ENCODE data around the gene HOXC13.

Gene HOXC13

DNA sequence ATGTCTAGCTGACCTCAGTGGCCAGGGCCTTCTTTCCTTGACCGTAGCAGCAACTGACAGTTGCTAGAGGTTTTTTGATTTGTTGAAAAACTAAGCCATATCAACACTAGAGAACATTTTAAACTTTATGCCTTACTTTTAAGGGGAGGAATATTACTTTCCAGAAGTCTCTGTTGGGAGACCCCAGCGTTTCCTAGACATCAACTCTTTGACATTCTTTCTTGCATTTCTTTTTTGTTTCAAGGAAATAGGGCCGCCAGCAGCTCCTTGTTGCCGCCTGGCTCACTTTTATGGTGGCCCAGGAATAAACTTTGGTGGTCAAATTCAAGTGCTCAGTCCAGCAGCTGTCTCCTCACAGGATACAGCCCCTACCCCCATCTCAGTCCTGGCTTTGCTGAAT, 31.8 kb downstream of the HOXC13 start:
- DNase-seq (ENCODE audit: low spot score) = no peak

- DNase-seq (ENCODE audit: low spot score) = no peak
These were observed 32.5 kb downstream of the HOXC13 start for GRCh38 chr12:53971129-53971528.

GRCh38 chr12:53971686-53972085, 33.1 kb downstream of the HOXC13 start:
- DNase-seq (ENCODE audit: low spot score) = no peak

GRCh38 chr12:53972152-53972702, 33.6 kb downstream of the HOXC13 start:
- peak; percentile 63 for DNase-seq (ENCODE audit: low spot score)

DNA sequence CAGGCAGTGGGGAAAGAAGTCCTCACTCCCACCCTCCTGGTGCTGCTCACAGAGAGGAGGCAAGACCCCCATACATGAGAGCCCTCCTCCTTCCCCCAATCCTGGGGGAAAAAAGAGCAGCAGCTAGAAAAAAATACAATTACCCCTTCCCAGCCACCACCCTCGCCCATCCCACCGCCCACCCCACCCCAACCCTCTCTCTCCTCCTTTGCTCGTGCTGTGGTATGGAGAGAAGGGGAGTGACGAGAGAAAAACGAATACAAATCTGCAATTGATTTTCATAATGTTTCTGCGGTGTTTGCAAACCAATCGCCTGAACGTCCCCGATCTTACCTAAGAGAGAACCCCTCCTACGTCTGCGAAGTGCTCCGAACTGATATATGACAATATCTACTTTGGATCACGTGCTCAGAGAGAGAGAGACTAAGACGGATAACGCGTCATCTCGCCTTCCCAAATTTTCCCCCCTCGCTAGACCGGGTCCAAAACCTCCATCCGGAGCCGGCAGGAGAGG, 34.1 kb downstream of the HOXC13 start, which contains the start of gene HOXC11:
Gene HOXC11, plus strand, starts transcription at position 405 of the 514 bp plus-strand sequence. CDS start 116 bp downstream, outside the sequence.
- DNase-seq (ENCODE audit: low spot score) = no peak

GRCh38 chr12:53973236-53974042, 34.8 kb downstream of the HOXC13 start:
- DNase-seq (ENCODE audit: low spot score) = peak; percentile 60

- peak; percentile 68 for DNase-seq (ENCODE audit: low spot score)
These were observed 35.7 kb downstream of the HOXC13 start, which contains the start of gene HOTAIR for GRCh38 chr12:53974084-53975063. Gene HOTAIR, minus strand, starts transcription at chr12:53974954.

DNA sequence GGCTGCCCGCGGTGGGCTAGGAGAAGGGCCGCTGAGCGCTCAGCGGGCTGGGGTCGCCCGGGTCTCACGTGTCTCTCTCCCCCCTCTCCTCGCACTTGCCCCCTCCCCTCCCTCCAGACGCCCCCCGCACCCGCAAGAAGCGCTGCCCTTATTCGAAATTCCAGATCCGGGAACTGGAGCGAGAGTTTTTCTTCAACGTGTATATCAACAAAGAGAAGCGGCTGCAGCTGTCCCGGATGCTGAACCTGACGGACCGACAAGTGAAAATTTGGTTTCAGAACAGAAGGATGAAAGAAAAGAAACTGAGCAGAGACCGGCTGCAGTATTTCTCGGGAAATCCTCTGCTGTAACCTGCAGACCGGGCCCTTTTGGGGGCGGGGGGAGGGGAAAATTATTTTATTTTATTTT, 36.4 kb downstream of the HOXC13 start:
- no peak for DNase-seq (ENCODE audit: low spot score)

DNA sequence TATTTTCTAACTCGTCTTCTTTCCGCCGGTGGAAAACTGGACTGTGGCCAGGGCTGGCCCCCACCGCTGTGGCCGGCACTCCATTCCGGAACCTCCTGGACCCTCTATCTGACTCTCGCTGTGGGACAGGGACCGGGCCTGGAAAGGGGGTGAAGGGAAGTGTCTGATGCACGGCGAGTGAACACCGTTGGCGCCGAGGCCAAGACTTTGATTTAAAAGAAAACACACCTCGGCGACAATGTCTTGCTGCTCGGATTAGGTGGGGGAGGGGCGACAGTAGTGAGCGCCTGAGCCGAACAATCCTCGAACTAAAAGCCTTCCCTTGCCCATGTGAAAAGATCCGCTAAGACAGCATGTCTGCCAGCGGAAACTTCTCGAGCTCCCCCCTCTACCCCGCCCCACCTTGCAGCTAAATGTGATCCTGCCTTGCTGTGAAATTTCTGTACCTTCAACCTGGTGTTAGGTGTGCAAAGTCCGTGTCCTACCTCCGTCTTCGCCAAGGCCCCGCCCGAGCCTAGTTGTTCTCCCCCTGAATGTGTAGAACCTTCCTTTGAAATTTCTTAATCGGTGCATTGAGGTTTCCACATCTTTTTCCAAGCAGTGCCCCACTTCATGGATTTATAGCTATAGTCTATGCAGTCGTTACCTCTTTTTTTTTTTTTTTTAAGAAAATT, 37.0 kb downstream of the HOXC13 start:
- DNase-seq (ENCODE audit: low spot score) = no peak

GRCh38 chr12:53976172-53976822, 37.7 kb downstream of the HOXC13 start:
- DNase-seq (ENCODE audit: low spot score) = no peak

GRCh38 chr12:53976823-53977595, 38.4 kb downstream of the HOXC13 start:
- no peak for DNase-seq (ENCODE audit: low spot score)

GRCh38 chr12:53977596-53978445, 39.2 kb downstream of the HOXC13 start:
- no peak for DNase-seq (ENCODE audit: low spot score)

- no peak for DNase-seq (ENCODE audit: low spot score)
These were observed 40.1 kb downstream of the HOXC13 start for GRCh38 chr12:53978477-53979356.

GRCh38 chr12:53980104-53980801, 41.6 kb downstream of the HOXC13 start:
- peak; percentile 61 for DNase-seq (ENCODE audit: low spot score)

GRCh38 chr12:53980802-53981496, 42.3 kb downstream of the HOXC13 start:
- no peak for DNase-seq (ENCODE audit: low spot score)

GRCh38 chr12:53981634-53982565, 43.3 kb downstream of the HOXC13 start:
- no peak for DNase-seq (ENCODE audit: low spot score)
